Putamen (tissue), 1 donor: Measurements from ENCODE around the gene SCAND1.
"Not testable (repeated sequence)": the region's sequence is repeated elsewhere in the genome, so short reads cannot be mapped to it uniquely, and the experiment has no call there.

Source experiments
- DNase-seq: peaks from one replicate; pipeline ENCODE4 v3.0.0-alpha.2; 2016; ENCODE audit warnings: low spot score

The SCAND1 gene

DNA sequence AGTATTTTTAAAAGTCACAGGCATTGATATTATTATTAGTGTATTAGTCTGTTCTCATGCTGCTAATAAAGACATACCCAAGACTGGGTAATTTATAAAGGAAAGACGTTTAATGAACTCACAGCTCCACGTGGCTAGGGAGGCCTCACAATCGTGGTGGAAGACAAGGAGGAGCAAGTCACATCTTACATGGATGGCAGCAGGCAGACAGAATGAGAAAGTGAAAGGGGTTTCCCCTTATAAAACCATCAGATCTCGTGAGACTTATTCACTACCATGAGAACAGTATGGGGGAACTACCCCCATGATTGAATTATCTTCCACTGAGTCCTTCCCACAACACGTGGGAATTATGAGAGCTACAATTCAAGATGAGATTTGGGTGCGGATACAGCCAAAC is 5.0 kb upstream of the SCAND1 start:
- not testable (repeated sequence) for DNase-seq

DNA sequence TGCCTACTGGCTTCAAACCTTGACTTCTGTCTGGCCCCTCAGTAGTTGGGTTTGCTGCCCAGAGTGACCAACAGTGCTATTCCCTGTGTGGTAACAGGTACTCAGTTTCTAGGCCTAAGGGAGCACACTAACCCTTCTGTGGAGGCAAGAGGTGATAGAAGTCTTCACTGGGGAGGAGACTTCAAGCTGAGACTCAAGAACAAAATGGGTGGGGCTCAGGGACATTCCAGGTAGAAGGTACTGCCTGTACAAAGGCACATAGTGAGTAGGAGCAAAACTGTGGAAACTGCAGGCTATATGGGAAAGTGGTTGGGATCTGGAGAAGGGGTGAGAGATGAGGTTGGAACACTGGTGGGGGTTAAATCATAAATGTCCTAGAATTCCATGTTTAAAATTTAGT is 2.3 kb upstream of the SCAND1 start:
- DNase-seq: no peak

DNA sequence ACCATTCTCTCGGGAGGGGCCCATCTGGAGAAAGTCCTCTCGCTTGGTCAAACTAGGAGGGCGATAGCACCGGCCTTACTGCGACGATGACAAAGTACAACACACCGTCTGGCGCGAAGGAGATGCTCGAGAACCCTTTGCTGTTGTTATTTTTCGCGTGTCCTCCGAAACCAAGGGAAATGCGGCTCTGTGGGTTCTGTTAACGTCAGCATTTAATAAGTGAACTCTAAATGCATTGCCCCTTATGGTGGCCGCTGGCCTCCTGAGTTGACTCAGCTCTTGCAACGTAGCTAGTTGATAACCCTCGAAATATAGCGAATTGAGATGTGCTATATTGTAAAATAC is 577 bp upstream of the SCAND1 start:
- DNase-seq: no peak

DNA sequence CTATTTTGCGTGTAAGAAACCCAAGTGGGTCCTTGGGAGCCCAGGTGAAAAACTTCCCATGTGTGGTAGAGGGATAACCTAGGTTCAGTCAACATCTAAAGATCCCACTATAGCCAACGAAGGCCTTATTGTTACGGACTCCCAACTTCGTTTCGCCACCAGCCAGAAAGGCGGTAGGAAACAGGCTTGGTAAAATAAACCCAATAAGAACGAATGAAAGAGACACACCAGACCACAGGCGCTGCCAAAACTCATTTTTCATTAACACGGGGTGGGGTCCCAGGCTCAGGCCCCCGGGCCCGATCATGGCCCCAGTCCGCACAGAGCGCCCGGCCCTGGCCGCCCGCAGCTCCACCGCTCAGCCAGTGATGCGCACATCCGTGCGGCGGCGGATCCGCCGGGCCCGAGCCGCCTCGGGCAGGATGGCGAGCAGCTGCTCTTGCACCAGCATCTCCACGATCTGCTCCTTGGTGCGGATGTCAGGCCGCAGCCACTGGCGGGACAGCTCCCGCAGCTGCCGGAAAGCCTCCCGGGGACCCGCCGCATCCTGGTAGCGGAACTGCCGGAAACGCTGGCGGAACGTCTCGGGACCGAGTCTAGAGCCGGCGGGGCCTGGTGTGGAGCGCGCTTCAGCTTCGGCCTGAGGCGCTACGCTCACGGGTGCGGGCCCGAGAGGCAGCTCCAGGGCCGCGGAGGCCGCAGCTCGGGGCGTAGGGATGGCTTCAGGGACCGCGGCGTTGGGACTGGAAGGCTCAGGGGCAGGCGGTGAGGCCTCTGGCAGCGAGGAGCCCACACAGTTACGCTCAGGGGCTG is 709 bp downstream of the SCAND1 start:
- DNase-seq: no peak

DNA sequence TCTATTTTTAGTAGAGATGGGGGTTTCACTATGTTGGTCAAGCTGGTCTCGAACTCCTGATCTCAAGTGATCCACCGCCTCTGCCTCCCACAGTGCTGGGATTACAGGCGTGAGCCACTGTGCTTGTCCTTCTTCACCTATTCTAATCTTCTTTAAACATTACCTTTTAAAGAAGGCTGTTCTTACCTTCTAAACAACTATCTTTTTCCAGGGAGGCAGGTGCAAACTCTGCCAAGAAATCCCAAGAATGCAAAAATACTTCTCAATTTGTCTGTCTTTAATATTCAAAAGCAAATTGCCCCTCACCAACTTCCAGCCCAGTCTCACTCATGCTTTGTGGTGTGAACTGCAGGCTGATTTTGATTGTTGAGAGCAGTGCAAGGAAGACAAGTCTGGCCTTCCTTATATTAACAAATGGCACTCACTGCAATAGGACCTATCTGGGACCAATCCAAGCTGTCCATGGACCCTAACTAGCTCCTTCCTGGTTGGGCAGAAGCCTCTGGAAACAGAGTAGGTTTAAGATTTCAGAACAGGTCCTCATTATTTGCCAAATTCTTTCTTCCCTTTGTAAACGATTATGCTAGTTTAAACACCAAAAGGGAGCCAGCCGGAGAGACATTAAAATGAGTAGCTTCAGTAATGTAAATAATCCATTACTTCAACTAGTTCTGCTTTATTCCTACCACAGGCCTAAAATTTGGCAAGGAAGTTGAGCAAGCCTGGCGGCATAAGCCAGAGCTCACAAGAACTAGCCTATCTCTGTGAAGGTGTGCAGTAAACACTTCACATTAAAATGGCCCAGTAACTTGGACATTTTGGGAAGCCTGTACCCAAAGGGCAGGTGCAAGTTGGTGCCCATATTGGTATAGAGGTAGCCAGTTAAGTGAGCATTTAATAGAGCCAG is 1.6 kb downstream of the SCAND1 start:
- DNase-seq: no peak

DNA sequence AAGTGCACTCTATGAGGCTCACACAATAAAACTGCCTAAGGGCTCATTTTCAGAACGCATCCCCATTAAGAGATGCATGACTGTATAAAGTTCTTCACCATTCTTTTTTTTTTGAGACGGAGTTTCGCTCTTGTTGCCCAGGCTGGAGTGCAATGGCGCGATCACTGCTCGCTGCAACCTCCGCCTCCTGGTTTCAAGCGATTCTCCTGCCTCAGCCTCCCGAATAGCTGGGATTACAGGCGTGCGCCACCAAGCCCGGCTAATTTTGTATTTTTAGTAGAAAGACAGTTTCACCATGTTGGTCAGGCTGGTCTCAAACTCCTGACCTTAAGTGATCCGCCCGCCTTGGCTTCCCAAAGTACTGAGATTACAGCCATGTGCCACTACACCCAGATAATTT is 2.2 kb downstream of the SCAND1 start:
- DNase-seq: not testable (repeated sequence)

DNA sequence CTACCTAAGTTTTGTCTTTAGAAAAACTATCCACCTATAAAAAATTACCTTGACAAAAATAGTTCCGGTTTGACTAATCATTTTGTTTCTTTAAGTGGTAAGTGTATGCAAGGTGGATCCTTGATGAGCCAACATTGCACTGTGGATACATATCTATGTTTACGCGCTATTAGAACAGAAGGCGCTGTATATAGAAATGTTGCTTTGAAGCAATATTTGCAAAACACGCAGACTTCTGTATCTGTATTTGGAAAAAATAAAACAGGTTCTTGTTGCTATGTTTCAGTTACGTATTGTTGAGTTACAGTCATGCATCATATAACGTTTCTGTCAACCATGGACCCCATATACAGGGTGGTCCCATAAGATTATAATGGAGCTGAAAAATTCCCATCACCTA is 4.2 kb downstream of the SCAND1 start:
- DNase-seq: no peak

DNA sequence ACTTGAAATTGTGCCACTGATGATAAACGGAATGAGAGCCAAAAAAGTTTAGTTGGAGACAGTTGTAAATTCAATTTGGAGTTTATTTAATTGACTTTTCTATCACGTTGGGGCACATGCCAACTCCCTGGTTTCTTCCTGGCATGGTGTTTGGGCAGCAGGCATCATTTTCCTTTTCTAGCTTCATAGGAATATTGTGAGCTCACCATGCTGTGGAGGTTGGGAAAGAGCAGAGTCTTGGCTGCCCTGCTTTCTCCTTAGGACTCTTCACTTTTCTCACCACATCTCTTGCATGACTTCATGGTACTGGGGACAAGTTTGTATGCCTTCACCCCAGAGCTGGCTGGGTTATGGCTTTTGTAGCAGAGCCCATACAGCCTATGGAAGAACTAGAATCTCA is 6.4 kb downstream of the SCAND1 start:
- DNase-seq: no peak

DNA sequence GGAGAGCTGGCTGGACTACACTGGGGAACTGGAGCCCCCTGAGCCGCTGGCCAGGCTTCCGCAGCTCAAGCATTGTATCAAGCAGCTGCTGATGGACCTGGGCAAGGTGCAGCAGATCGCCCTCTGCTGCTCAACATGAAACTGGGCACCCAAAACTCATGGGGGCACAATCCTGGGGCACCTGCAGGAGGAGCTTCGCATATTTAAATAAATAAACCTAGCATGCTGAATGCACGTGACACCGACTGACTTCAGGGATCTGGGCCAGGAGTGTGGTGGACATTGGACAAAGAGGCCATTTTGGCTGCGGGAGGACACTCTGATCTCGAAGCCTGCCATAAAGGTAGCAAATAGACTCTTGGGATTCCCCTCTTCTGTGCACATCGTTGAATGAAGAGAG is 6.8 kb downstream of the SCAND1 start:
- DNase-seq: no peak

DNA sequence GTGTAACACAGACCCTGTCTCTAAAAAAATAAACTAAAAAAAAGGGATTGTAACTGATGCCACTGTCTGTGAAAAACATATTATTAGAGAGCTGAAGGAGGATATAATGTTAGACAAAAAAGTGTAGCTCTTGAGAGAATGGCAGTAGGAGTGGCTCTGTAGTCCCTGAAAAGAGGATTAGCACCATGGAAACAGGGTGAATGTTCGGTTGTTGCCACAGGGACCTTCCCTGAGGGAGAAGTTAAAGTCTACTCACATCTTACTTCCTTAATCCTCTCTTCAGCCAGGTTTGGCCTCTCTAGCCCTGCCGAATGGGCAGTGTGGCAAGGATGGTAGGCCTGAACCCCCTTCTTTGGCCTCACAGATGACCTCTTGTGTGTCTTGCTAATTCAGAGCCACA is 12.1 kb downstream of the SCAND1 start:
- DNase-seq: no peak

DNA sequence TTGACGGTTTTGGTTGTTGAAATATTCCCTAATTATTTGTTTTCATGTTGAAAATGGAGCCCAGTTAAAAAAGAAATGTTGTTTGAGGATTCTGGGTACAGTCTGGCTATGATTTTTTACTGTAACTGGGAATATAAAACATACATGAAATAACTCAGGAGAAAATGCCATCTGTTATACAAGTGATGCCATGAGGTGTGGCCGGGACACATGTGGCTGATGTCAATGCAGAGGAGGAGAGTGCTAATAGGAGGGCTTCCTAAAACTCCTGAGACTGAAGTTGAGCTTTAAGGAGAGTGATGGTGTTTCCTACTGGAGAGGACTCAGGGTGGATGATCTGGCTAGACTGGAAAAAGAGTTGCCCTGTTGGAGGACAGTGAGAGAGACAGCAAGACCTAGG is 12.7 kb downstream of the SCAND1 start:
- DNase-seq: no peak

DNA sequence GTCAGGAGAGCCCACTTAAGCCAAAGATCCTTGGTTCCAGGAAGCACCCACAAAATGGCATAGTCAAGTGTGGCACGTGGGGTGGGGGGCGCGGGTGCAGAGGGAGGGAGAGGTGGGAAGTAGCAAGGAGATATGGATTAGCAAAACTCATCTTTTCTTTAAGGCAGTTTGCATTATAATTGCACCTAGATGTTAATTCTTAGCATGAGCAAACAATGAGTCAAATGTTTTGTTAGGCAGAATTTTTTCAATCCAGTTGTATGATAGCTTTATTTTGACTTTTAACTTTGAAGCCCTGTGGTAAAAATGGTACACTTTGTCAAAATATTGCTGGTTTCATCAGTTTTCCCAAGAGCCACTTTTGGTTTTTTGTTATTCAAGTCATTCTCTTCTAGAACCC is 15.0 kb downstream of the SCAND1 start:
- DNase-seq: no peak

DNA sequence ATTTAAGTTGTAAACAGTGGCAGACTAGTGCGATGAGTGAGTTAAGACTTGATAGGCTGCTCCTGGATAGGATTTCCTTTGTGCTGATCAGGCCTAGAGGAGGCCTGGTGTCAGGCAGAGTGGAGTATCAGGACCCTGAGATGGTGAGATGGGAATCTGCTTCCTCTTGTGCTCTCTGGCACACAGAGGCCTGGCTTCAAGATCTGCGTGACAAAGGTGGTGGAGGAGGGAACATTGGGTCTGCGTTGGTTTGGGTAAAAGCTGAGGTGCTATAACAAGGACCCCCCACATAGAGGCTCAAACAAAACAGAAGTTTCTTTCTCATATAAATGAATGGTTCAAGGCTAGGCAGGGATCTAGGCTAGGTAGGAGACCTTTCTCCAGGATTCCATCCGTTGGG is 20.3 kb downstream of the SCAND1 start:
- no peak for DNase-seq

DNA sequence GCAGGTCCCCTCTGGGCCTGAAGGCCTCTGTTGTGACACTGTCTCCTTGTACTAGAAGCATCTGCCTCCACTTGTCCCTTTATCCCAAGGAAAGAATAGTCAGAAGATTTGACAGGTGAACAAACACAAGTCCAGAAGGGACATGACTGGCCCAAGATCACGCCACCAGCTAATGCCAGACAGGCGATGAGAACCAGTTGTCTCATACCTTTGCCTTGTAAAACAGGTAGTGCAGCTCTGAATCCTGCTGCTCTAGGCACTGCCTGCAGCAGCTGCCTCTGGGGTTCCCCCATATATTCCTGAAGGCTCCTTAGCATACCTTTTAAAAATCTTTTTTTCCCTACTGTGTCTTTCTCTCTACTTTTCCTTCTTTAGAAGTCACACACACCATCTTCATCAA is 25.0 kb downstream of the SCAND1 start:
- no peak for DNase-seq

DNA sequence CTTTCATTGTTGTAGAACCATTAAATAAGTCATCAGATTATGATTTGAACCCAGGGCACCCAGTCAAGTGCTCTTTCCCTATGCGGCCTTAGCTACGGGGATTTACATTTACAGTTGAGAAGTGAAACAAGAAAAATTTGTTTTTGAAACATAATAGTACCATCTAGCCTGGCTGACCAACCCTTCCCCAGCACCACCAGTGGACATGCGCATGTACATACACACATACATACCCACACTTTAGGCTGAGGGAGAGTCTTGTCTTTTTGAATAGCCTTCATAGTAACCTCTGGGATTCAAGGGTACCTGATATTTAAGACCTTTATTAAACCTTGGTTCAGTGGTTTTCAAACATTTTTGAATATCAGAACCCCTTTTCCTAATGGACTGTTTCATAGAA is 33.8 kb downstream of the SCAND1 start:
- DNase-seq: no peak

DNA sequence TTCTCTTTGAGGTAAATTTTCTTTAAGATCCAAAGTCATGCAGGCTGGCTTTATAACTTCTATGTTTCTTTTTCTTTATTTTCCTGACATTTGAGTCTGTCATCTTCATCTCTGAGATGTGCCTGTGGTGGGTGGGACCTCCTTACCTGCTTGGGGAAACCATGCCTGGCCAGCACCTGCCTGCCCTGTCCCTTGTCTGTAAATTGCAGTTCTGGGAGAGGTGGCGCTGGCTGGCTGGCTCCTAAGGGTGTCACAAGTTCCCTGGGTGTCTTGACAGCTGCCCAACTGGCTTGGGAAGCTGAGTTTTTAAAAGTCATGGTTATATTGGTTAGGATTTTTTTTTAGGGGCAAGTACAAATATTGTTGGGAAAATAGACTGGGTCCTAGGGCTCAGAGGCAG is 36.3 kb downstream of the SCAND1 start:
- no peak for DNase-seq

DNA sequence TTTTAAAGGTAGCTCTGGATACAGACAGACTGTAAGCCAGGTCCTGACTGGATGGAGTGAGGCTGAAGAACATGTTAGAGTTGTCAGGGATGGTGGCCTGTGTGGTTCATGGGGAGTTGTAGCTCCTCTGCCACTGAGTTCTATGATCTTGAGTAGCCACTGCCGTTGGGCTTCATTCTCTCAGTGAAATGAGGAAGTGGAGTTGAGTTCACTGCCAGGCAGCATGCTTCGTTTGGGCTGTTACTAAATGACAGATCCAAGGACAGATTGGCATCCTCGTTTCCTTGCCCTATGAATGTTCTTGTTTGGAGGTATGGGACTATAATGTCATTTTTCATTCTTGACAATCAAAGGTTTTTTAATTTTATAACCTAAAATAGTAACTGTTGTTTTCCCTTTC is 37.2 kb downstream of the SCAND1 start:
- no peak for DNase-seq

DNA sequence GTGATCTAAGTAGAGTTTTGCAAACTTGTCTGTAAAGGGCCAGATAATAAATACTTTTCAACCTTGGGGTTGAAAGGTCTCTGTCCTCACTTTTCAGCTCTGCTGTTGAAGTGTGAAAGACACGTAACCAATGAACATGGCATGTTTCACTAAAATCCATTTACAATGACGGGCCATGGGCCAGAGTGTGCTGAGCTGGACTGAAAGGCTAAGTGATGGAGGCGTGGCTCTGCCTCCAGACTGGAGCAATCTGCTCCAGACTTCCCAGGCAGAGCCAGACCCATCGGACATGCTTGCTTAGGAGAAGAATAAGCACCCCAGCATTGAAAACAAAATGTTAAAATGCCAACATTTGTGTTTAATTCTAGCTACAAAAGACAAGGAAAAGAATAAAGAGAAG is 41.4 kb downstream of the SCAND1 start:
- DNase-seq: no peak

DNA sequence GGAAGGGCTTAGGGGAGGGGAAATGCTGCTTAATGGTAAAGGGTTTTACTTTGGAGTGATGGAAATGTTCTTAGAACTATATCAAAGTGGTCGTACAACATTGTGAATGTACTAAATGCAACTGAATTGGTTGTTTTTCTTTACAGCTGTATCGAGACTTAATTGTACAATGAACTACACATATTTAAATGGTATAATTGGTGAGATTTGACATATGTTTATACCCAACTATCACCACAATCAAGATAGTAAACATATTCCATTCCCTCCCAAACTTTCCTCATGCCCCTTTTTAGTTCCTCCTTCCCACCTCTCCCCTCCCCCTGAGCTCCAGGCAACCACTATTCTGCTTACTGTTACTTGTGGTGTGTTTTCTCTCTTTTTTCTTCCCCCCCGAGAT is 44.0 kb downstream of the SCAND1 start:
- no peak for DNase-seq

DNA sequence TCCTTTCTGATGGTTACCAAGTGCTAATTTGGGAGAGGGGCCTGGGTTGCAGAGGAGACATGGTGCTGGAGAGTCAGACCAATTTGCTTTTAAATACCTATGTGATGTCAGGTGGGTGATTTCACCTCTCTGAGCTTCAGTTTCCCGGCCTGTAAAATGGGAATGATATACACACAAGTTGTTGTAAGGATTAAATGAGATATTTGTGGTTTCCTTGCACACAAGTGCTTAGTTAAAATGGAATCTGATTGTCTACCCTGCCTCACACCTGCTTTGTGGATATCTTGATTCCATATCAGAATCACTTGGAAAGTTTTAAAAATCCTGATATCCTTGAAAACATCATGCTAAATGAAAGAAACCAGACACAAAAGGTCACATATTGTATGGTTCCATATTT is 44.5 kb downstream of the SCAND1 start:
- DNase-seq: no peak

DNA sequence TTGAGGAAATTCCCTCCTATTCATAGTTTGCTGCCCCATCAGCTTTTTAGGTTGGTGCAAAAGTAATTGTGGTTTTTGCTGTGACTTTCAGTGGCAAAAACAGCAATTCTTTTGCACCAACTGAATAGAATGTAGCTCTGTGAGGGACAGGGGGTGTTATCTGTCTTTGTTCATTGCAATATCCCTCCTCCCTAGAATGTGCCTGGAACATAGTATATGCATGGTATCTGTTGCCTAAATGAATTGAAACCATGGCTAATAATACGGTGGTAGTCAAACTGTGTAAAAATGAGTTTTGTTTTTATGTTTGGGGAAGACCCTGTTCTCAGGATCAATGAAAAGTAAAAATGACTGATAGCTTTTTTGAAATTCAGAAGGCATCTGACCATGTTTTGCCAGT is 45.1 kb downstream of the SCAND1 start:
- DNase-seq: no peak

DNA sequence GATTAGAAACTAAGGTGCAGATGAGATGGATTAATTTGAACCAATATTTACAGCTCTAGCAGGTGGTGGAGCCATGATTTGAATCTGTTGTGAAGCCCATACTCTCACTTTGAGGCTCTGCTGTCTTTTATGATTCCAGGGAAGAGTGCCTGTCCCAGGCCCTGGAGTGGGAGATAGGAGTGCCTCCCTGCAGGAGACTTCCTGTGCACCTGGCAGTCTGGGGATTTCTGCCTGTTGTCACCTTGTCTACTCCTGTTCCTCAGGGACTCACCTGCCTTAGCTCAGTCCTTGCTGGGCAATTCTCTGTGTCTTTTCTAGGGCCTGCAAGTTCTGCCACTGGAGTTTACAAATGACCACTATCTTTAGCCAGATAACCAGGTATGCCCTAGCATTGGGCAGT is 46.3 kb downstream of the SCAND1 start:
- DNase-seq: no peak

DNA sequence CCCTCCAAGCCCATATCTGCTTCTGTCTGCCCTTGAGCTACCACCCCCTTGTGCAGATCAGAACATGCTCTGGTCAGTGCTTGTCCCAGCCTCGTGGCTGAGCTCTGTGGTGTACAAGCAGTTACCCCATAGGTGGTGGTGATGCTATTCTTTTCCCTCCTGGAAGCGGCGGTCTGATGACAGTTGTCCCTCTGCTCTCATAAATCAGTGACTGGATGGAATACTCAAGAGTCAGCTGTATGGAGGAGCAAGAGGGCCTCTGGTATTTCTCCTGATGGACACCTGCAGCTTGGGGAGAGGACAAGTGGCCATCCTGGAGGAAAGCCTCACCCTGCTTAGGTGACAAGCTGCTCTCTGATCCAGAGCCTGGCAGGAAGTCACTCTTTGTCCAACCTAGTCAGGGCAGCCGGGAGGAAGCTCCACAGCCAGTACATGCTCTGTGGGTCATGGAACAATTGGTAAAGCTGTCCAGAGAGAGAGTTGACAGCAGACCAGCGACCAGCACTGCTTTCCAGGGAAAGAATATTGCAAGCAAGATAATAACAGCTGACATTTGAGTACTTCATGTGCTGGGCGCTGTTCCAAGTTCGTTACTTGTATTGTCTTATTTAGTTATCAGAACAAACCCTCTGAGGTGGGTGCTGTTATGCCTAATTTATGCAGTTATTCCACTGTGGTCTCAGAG is 47.1 kb downstream of the SCAND1 start:
- DNase-seq: no peak
